HFF-Myc (cell line): ENCODE results near the gene MORC4.

Experiments
- DNase-seq: peaks from one replicate; pipeline ENCODE4 v3.0.0-alpha.2; 2011; ENCODE audit warnings: low read depth; ENCODE audit errors: extremely low read depth
- H3K4me3 ChIP-seq: replicated peaks from 2 replicates; pipeline ENCODE4 v1.5.1; 2011; ENCODE audit warnings: low read depth, mild to moderate bottlenecking, control low read depth, low read length
- TF ChIP-seq, protein P1 (sequence below): IDR thresholded peaks from 2 replicates; pipeline ENCODE4 v1.5.1; 2012; ENCODE audit warnings: mild to moderate bottlenecking, low read depth, low read length, control low read depth; ENCODE audit errors: missing control alignments

Gene MORC4

DNA sequence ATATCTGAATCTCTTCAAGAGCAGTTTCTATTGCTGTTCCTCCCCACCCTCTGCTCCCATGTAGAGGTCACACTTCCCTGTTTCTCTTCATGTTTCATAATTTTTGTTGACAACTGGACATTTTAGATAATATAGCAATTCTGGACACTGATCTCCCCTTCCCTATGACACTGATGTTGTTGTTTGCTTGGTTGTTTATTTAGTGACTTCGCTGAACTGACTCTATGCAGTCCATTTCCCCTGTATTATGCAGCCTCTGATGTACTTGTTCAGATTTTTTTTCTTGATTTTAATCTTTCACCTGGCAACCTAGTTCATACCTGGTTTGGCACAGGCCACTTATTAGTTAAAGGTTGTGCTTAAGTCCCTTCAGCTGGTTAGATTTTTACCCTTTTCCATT, 50.6 kb downstream of the MORC4 start:
- no peak for DNase-seq
- H3K4me3 ChIP-seq = no peak overlapping the region
- TF ChIP-seq, protein P1, sequence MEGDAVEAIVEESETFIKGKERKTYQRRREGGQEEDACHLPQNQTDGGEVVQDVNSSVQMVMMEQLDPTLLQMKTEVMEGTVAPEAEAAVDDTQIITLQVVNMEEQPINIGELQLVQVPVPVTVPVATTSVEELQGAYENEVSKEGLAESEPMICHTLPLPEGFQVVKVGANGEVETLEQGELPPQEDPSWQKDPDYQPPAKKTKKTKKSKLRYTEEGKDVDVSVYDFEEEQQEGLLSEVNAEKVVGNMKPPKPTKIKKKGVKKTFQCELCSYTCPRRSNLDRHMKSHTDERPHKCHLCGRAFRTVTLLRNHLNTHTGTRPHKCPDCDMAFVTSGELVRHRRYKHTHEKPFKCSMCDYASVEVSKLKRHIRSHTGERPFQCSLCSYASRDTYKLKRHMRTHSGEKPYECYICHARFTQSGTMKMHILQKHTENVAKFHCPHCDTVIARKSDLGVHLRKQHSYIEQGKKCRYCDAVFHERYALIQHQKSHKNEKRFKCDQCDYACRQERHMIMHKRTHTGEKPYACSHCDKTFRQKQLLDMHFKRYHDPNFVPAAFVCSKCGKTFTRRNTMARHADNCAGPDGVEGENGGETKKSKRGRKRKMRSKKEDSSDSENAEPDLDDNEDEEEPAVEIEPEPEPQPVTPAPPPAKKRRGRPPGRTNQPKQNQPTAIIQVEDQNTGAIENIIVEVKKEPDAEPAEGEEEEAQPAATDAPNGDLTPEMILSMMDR = no peak

DNA sequence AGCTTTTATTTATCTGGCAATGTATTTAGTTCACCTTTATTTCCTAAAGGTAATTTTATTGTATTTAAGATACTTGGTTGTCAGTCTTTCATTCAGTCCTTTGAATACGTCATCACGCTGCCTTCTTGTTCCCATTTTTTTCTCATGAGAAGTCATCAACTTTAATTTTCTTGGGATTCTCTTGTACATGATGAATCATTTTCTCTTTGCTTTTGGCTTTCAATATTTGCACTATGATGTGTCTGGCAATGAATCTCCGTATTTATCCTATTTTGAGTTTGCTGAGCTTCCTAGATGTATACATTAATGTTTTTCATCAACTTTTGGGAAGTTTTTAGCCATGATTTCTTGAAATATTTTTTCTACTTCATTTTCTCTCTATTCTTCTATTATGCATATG, 51.4 kb downstream of the MORC4 start:
- no peak overlapping the region for H3K4me3 ChIP-seq
- no peak for DNase-seq
- TF ChIP-seq, protein P1 = no peak

DNA sequence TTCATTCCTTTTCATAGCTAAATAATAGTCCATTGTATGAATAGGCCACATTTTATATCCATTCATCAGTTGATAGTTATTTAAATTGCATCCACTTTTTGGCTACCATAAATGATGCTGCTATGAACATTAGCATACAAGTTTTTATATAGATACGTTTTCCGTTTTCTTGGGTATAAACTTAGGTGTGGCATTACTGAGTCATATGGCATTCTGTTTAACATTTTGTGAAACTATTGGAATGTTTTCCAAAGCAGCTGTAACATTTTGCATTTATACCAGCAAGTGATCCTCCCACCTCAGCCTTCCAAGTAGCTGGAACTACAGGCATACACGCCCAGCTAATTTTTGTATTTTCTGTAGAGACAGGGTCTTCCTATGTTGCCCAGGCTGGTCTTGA, 53.5 kb downstream of the MORC4 start:
- DNase-seq = no peak
- TF ChIP-seq, protein P1 = no peak
- no peak overlapping the region for H3K4me3 ChIP-seq

DNA sequence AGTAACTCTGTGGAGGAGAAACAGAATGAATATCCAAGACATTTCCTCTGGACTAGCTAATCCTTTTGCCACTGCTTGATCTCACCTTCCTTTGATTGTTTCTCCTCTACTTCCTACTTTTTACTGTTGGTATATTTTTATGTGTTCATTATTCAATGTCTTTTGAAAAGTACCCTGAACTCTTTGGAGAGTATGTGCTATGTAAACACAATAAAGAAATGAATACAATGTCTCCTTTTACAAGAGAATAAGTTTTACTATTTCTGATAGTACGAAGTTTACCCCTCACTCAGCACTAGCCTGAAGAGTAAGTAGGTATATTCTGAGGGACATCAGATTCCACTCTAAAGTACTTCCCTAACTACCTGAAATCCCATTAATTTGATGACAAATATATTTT, 59.9 kb downstream of the MORC4 start:
- TF ChIP-seq, protein P1 = no peak
- no peak for DNase-seq

GRCh38 chrX:106939566-106939965, 60.4 kb downstream of the MORC4 start:
- no peak overlapping the region for H3K4me3 ChIP-seq
- TF ChIP-seq, protein P1 = no peak
- DNase-seq = no peak

More for the DNA sequence above, 59.9 kb downstream of the MORC4 start:
- H3K4me3 ChIP-seq = no peak overlapping the region

DNA sequence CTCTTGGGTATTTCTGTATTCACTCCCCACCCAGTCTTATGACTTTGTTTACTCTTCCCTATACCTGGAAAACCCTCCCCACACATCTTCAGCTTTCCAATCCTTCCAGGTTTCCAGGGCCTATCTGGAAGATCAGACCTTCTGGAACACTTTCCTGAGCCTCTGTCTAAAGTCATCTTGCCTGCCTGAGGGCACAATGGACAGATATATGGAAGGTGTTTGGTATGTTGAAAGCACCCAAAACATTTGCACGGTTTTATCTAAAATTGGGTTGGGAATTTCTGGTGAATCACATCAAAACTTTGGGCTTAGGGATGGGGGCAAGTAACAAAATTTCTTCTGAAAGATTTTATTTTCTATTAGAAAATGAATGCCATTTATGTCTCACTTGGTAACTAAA, 63.8 kb downstream of the MORC4 start:
- TF ChIP-seq, protein P1 = no peak
- H3K4me3 ChIP-seq = no peak overlapping the region
- no peak for DNase-seq

- H3K4me3 ChIP-seq = no peak overlapping the region
- DNase-seq = no peak
- TF ChIP-seq, protein P1 = no peak
Observed at GRCh38 chrX:106935175-106935574, 64.8 kb downstream of the MORC4 start.
